ENCODE results near the gene MMD2.

DNA sequence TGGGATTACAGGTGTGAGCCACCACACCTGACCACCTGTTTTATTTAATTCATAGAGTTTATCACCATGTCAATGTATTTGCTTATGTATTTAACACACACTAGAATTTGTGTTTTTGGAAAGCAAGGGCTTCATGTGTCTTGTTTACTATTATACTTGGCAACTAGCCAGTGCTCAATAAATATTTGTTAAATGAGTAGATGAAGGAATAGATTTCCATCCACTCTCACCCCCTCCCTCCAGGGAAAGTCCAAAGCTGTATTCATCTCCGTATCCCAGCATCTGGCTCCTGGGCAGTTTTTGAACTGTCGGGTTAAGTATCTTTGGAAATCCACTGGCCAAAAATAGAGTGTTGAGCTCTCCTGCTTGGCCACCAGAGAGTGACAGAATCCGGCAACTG is 70.8 kb downstream of the MMD2 start:
- TF ChIP-seq, protein P1, sequence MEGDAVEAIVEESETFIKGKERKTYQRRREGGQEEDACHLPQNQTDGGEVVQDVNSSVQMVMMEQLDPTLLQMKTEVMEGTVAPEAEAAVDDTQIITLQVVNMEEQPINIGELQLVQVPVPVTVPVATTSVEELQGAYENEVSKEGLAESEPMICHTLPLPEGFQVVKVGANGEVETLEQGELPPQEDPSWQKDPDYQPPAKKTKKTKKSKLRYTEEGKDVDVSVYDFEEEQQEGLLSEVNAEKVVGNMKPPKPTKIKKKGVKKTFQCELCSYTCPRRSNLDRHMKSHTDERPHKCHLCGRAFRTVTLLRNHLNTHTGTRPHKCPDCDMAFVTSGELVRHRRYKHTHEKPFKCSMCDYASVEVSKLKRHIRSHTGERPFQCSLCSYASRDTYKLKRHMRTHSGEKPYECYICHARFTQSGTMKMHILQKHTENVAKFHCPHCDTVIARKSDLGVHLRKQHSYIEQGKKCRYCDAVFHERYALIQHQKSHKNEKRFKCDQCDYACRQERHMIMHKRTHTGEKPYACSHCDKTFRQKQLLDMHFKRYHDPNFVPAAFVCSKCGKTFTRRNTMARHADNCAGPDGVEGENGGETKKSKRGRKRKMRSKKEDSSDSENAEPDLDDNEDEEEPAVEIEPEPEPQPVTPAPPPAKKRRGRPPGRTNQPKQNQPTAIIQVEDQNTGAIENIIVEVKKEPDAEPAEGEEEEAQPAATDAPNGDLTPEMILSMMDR (IDR thresholded peaks at IDR 0.05; ENCODE audit: low read length), result no peak
- TF ChIP-seq EZH2 (IDR thresholded peaks at IDR 0.05; ENCODE audit: borderline replicate concordance, low read length), result no peak
